Endothelial cell of umbilical vein (primary cell): Measurements from ENCODE around the gene CCSER1. TPM values are rescaled to one million over a fixed set of nuclear protein-coding genes. Genes with fewer than 3 reads are reported as not detected.

Experiments used
- BruUV-seq: library from RNA; stranded (reverse); fragments of 400-500 nt; replicated peaks from 2 replicates; lab custom pipeline; 2021; lab: Mats Ljungman, UMichigan
- CTCF ChIA-PET: fragments of 300-600, 350-600 bp; sonication (Branson Sonifier 250); formaldehyde crosslinking; loops from one replicate; lab custom pipeline; 2021; ENCODE audit warnings: antibody characterized with exemption, inconsistent platforms; lab: Charles Lee
- POLR2A ChIA-PET: fragments of 300-600, 350-600 bp; sonication (Branson Sonifier 250); formaldehyde crosslinking; loops from one replicate; lab custom pipeline; 2021; ENCODE audit warnings: antibody characterized with exemption, inconsistent platforms; lab: Charles Lee
- DNase-seq: peaks from one replicate; pipeline ENCODE4 v3.0.0-alpha.2; 2011; ENCODE audit warnings: low read depth, low spot score
- FAIRE-seq: peaks from 2 replicates; lab custom pipeline; 2011; peaks lifted over from hg19 to GRCh38; lab: Jason Lieb, UNC
- H2AFZ ChIP-seq: 2 replicates; pipeline ENCODE4 v1.6.0; 2012; ENCODE audit warnings: low read depth, low read length, control low read depth, inconsistent platforms
- H3K27ac ChIP-seq: 2 replicates; pipeline ENCODE4 v1.5.1; 2011; ENCODE audit warnings: low read depth, mild to moderate bottlenecking, control low read depth, low read length, moderate library complexity; ENCODE audit not compliant: insufficient read depth
- H3K27me3 ChIP-seq, 2 experiments: 2 replicates each; pipeline versions ENCODE4 v1.6.0 to v1.6.1; 2011; ENCODE audit warnings: low read length in 2 of 2, mixed read lengths in 1 of 2; ENCODE audit not compliant: control insufficient read depth in 2 of 2, insufficient read depth in 2 of 2
- H3K36me3 ChIP-seq, 2 experiments: 2 replicates in 1 of 2; 3 replicates in 1 of 2; pipeline ENCODE4 v1.5.1; 2011; ENCODE audit warnings: low read length in 2 of 2, mild to moderate bottlenecking in 1 of 2, moderate library complexity in 1 of 2; ENCODE audit not compliant: control insufficient read depth in 2 of 2, insufficient read depth in 2 of 2; ENCODE audit errors: extremely low read depth in 1 of 2
- H3K4me1 ChIP-seq: 3 replicates; pipeline ENCODE4 v1.5.1; 2011; ENCODE audit warnings: mild to moderate bottlenecking, low read length; ENCODE audit not compliant: control insufficient read depth, insufficient read depth; ENCODE audit errors: extremely low read depth
- H3K4me2 ChIP-seq: 2 replicates; pipeline ENCODE4 v1.6.1; 2011; ENCODE audit warnings: low read length, control low read depth, mixed read lengths; ENCODE audit not compliant: insufficient read depth
- H3K4me3 ChIP-seq, 3 experiments: fragments of 200-600 bp in 1 of 3; sonication (generic), shearing (Covaris generic) in 1 of 3; replicated peaks in 1 of 3; 2 replicates each; pipeline ENCODE4 v1.5.1; 2011 to 2016; ENCODE audit warnings: control low read depth in 3 of 3, low read length in 3 of 3, mild to moderate bottlenecking in 2 of 3, inconsistent platforms in 1 of 3, low read depth in 1 of 3, moderate library complexity in 1 of 3; ENCODE audit not compliant: insufficient read depth in 1 of 3
- H3K79me2 ChIP-seq: 2 replicates; pipeline ENCODE4 v1.6.0; 2012; ENCODE audit warnings: low read length, inconsistent platforms; ENCODE audit not compliant: control insufficient read depth, insufficient read depth
- H3K9ac ChIP-seq: replicated peaks from 2 replicates; pipeline ENCODE3; 2011; ENCODE audit warnings: low read length, control low read depth; ENCODE audit not compliant: insufficient read depth; ENCODE audit errors: extremely low read depth
- H3K9me1 ChIP-seq: replicated peaks from 3 replicates; pipeline ENCODE4 v1.6.0; 2011; ENCODE audit warnings: mild to moderate bottlenecking, low read length; ENCODE audit not compliant: control insufficient read depth, insufficient read depth; ENCODE audit errors: extremely low read depth
- H3K9me3 ChIP-seq: replicated peaks from 2 replicates; pipeline ENCODE4 v1.5.1; 2012; ENCODE audit warnings: low read length, inconsistent platforms; ENCODE audit not compliant: control insufficient read depth, insufficient read depth
- H4K20me1 ChIP-seq: replicated peaks from 2 replicates; pipeline ENCODE3; 2011; ENCODE audit warnings: mild to moderate bottlenecking, low read length; ENCODE audit not compliant: control insufficient read depth, insufficient read depth; ENCODE audit errors: extremely low read depth
- CTCF ChIP-seq, 2 donors: IDR thresholded peaks; 1 replicate in 1 of 2; 2 replicates in 1 of 2; pipeline ENCODE4 v1.5.1; 2011; ENCODE audit warnings: low read length in 2 of 2, mild to moderate bottlenecking in 2 of 2, moderate library complexity in 2 of 2, control low read depth in 1 of 2, inconsistent platforms in 1 of 2, low read depth in 1 of 2; ENCODE audit not compliant: insufficient read depth in 1 of 2; ENCODE audit errors: extremely low read depth in 1 of 2
- EZH2 ChIP-seq: IDR thresholded peaks from 2 replicates; pipeline ENCODE4 v1.6.1; 2012; ENCODE audit warnings: borderline replicate concordance, low read depth, mild to moderate bottlenecking, moderate library complexity, low read length, inconsistent platforms; ENCODE audit not compliant: severe bottlenecking
- JUN ChIP-seq: IDR thresholded peaks from 2 replicates; pipeline ENCODE4 v1.6.1; 2011; ENCODE audit warnings: borderline replicate concordance, low read depth; ENCODE audit not compliant: insufficient read length, insufficient read depth
- POLR2AphosphoS5 ChIP-seq: IDR thresholded peaks from 2 replicates; pipeline ENCODE4 v1.6.1; 2012; ENCODE audit warnings: low read depth, mild to moderate bottlenecking, control low read depth, low read length, moderate library complexity; ENCODE audit not compliant: insufficient read depth
- dilution Hi-C: fragments of 300-500 bp; cut with MboI; formaldehyde crosslinking; loops from one replicate; pipeline ENCODE4 v1.15.0; 2019; ENCODE audit warnings: low sequenced_read_pairs; ENCODE audit not compliant: extremely low pct_ligation_motif_present
- intact Hi-C: fragments of 100-400 bp; cut with micrococcal nuclease; formaldehyde crosslinking; loops from one replicate; pipeline ENCODE4 v1.10.0; 2022
- polyA plus RNA-seq, 4 experiments: library from polyadenylated mRNA; depleted of rRNA in 3 of 4; stranded (reverse) in 3 of 4; unstranded in 1 of 4; fragments of >200 nt; gene quantifications; 2 replicates each; pipeline versions ENCODE4 v1.2.1 to v1.2.3, GENCODE V29; 2011 to 2012; ENCODE audit warnings: missing spikeins in 1 of 4
- total RNA-seq: library from RNA; stranded (reverse); gene quantifications from 2 replicates; pipeline ENCODE4 v1.2.3, GENCODE V29; 2021

The CCSER1 gene
- total and polyA plus RNA-seq, 2 donors (not counting 3 experiments of a cell fraction or from before 2014, with no cell fraction given): 0.11 to 1.8 TPM

GRCh38 chr4:90127706-90128345 lies 632 bp downstream of the CCSER1 start:
- no peaks in the 10 kb centered on the region for H4K20me1 ChIP-seq
- peak overlapping the region; percentile 51 to 76 (median 63) for H3K4me3 ChIP-seq
- H3K36me3 ChIP-seq: no peaks in the 10 kb centered on the region
- H3K9me3 ChIP-seq: no peaks in the 10 kb centered on the region
- H3K4me2 ChIP-seq: peak overlapping the region; percentile 84
- H3K79me2 ChIP-seq: no peaks in the 10 kb centered on the region
- FAIRE-seq (no peak), DNase-seq (peak; percentile 30)
- peak overlapping the region; percentile 38 for H3K9ac ChIP-seq
- peak; percentile 11 for TF ChIP-seq EZH2
- no peak for TF ChIP-seq JUN
- no peak for TF ChIP-seq CTCF (IDR thresholded peaks at IDR 0.05; ENCODE audit: extremely low read depth in 1 of 2, insufficient read depth in 1 of 2, low read depth in 1 of 2, low read length in 2 of 2)
- TF ChIP-seq POLR2AphosphoS5: no peak
- H3K4me1 ChIP-seq: peaks cover 11% of the 10 kb centered on the region
- H3K9me1 ChIP-seq: no peaks in the 10 kb centered on the region
- peak overlapping the region; percentile 93 for H2AFZ ChIP-seq
- BruUV-seq: no TSS peak
- POLR2A ChIA-PET: interaction anchor here (0.7 to 1.0 kb wide), 3 partner anchors 8 to 21 kb away, joined by 4 read pairs; no protein-coding TSS in a partner anchor
- dilution Hi-C loops (no loop called here), intact Hi-C loops (loop anchor here (1.0 to 10.0 kb wide), 3 partner anchors 82 to 643 kb away; no protein-coding TSS in a partner anchor)
- CTCF ChIA-PET: interaction anchor here (0.6 to 1.3 kb wide), 3 partner anchors 56 to 166 kb away, joined by 3 read pairs; no protein-coding TSS in a partner anchor
- H3K27me3 ChIP-seq: peaks cover 2 to 4% of the 10 kb centered on the region in 2 experiments
- no peak overlapping the region for H3K27ac ChIP-seq
